ENCODE results near the gene C9orf50. TPM values are rescaled to one million over a fixed set of nuclear protein-coding genes. Genes with fewer than 3 reads are reported as not detected.

The C9orf50 gene
- total RNA-seq, 3 donors from 2014 or later = 0.48 TPM; not detected in 2

GRCh38 chr9:129640086-129640870, 19.4 kb upstream of the C9orf50 start:
- no peaks in the 10 kb centered on the region for H3K27me3 ChIP-seq
- intact Hi-C loops (cut with DNase I; ENCODE audit: low total_unique reads) = loop anchor here (10.0 kb wide), 1 partner anchor 145 kb away; no protein-coding TSS in a partner anchor

GRCh38 chr9:129639756-129640085, 18.8 kb upstream of the C9orf50 start:
- intact Hi-C loops (cut with DNase I; ENCODE audit: low total_unique reads) = loop anchor here (10.0 kb wide), 1 partner anchor 145 kb away; no protein-coding TSS in a partner anchor

More at GRCh38 chr9:129640086-129640870, 19.4 kb upstream of the C9orf50 start:
- H3K27ac ChIP-seq = peak overlapping the region; percentile 81 to 86
- peak overlapping the region; percentile 90 to 94 (median 92) for H3K4me3 ChIP-seq
- H3K4me1 ChIP-seq = peaks cover 3 to 16% of the 10 kb centered on the region in 2 donors
- no peaks in the 10 kb centered on the region for H3K9me3 ChIP-seq
- no peaks in the 10 kb centered on the region for H3K36me3 ChIP-seq
- no peak for TF ChIP-seq CTCF (IDR thresholded peaks at IDR 0.05)
- TF ChIP-seq POLR2AphosphoS5 (IDR thresholded peaks at IDR 0.05) = no peak
- no peak for TF ChIP-seq POLR2A (IDR thresholded peaks at IDR 0.05)
- DNase-seq (ENCODE audit: low spot score in 2 of 2) = no peak

GRCh38 chr9:129639034-129639630, 18.2 kb upstream of the C9orf50 start:
- H3K4me1 ChIP-seq = peaks cover 3 to 16% of the 10 kb centered on the region in 2 donors
- H3K36me3 ChIP-seq = no peaks in the 10 kb centered on the region
- H3K9me3 ChIP-seq = no peaks in the 10 kb centered on the region
- TF ChIP-seq POLR2A (IDR thresholded peaks at IDR 0.05) (no peak), CTCF (IDR thresholded peaks at IDR 0.05) (no peak), POLR2AphosphoS5 (IDR thresholded peaks at IDR 0.05) (no peak)
- H3K27me3 ChIP-seq = no peaks in the 10 kb centered on the region
- intact Hi-C loops (cut with DNase I; ENCODE audit: low total_unique reads) = no loop called here
- DNase-seq (ENCODE audit: low spot score in 2 of 2) = no peak
- peak overlapping the region; percentile 81 to 86 for H3K27ac ChIP-seq
- H3K4me3 ChIP-seq = no peak overlapping the region

More at GRCh38 chr9:129639756-129640085, 18.8 kb upstream of the C9orf50 start:
- Histone ChIP-seq H3K9me3 (no peaks in the 10 kb centered on the region), H3K27me3 (no peaks in the 10 kb centered on the region), H3K4me1 (peaks cover 3 to 16% of the 10 kb centered on the region in 2 donors), H3K27ac (peak overlapping the region; percentile 81 to 86), H3K36me3 (no peaks in the 10 kb centered on the region), H3K4me3 (peak overlapping the region in 2 of 3 donors; percentile 90 to 92)
- DNase-seq (ENCODE audit: low spot score in 2 of 2) = no peak
- TF ChIP-seq CTCF (IDR thresholded peaks at IDR 0.05) = no peak
- no peak for TF ChIP-seq POLR2AphosphoS5 (IDR thresholded peaks at IDR 0.05)
- TF ChIP-seq POLR2A (IDR thresholded peaks at IDR 0.05) = no peak

- H3K27me3 ChIP-seq = no peaks in the 10 kb centered on the region
- H3K27ac ChIP-seq = no peak overlapping the region
- no peaks in the 10 kb centered on the region for H3K36me3 ChIP-seq
- intact Hi-C loops (cut with DNase I; ENCODE audit: low total_unique reads) = no loop called here
- DNase-seq (ENCODE audit: low spot score in 2 of 2) = no peak
- H3K4me1 ChIP-seq = peaks cover 3 to 16% of the 10 kb centered on the region in 2 donors
- TF ChIP-seq POLR2A (IDR thresholded peaks at IDR 0.05) (no peak), POLR2AphosphoS5 (IDR thresholded peaks at IDR 0.05) (no peak), CTCF (IDR thresholded peaks at IDR 0.05) (no peak)
- no peaks in the 10 kb centered on the region for H3K9me3 ChIP-seq
- H3K4me3 ChIP-seq = no peak overlapping the region
Observed at GRCh38 chr9:129637673-129638439, 17.0 kb upstream of the C9orf50 start.

All from breast epithelium (tissue), 4 donors.